ENCODE results near the gene CHMP3.
"Not testable (repeated sequence)": the region's sequence is repeated elsewhere in the genome, so short reads cannot be mapped to it uniquely, and the experiment has no call there.

The CHMP3 gene

DNA sequence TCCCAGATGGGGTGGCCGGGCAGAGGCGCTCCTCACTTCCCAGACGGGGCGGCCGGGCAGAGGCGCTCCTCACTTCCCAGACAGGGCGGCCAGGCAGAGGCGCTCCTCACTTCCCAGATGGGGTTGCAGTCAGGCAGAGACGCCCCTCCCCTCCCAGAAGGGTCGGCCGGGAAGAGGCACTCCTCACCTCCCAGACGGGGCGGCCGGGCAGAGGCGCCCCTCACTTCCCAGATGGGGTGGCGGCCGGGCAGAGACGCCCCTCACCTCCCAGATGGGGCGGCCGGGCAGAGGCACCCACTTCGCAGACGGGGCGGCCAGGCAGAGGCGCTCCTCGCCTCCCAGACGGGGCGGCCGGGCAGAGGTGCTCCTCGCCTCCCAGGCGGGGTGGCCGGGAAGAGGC is 13.8 kb downstream of the CHMP3 start:
- not testable (repeated sequence) for DNase-seq (ENCODE audit: low spot score)

DNA sequence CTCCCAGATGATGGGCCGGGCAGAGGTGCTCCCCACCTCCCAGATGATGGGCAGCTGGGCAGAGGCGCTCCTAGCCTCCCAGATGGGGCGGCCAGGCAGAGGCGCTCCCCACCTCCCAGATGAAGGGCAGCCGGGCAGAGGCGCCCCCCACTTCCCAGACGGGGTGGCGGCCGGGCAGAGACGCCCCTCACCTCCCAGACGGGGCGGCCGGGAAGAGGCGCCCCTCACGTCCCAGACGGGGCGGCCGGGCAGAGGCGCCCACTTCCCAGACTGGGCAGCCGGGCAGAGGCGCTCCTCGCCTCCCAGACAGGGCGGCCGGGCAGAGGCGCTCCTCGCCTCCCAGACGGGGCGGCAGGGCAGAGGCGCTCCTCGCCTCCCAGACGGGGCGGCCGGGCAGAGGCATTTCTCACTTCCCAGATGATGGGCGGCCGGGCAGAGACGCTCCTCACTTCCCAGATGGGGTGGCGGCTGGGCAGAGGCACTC is 14.3 kb downstream of the CHMP3 start:
- not testable (repeated sequence) for DNase-seq (ENCODE audit: low spot score)

DNA sequence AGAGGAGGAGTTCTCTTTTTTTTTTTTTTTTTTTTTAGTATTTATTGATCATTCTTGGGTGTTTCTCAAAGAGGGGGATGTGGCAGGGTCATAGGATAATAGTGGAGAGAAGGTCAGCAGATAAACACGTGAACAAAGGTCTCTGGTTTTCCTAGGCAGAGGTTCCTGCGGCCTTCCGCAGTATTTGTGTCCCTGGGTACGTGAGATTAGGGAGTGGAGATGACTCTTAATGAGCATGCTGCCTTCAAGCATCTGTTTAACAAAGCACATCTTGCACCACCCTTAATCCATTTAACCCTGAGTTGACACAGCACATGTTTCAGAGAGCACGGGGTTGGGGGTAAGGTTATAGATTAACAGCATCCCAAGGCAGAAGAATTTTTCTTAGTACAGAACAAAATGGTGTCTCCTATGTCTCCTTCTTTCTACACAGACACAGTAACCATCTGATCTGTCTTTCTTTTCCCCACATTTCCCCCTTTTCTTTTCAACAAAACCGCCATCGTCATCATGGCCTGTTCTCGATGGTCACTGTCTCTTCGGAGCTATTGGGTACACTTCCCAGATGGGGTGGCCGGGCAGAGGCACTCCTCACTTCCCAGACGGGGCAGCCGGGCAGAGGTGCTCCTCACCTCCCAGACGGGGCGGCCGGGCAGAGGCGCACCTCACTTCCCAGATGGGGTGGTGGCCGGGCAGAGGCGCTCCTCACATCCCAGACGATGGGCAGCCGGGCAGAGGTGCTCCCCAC is 14.9 kb downstream of the CHMP3 start:
- DNase-seq (ENCODE audit: low spot score) = not testable (repeated sequence)

DNA sequence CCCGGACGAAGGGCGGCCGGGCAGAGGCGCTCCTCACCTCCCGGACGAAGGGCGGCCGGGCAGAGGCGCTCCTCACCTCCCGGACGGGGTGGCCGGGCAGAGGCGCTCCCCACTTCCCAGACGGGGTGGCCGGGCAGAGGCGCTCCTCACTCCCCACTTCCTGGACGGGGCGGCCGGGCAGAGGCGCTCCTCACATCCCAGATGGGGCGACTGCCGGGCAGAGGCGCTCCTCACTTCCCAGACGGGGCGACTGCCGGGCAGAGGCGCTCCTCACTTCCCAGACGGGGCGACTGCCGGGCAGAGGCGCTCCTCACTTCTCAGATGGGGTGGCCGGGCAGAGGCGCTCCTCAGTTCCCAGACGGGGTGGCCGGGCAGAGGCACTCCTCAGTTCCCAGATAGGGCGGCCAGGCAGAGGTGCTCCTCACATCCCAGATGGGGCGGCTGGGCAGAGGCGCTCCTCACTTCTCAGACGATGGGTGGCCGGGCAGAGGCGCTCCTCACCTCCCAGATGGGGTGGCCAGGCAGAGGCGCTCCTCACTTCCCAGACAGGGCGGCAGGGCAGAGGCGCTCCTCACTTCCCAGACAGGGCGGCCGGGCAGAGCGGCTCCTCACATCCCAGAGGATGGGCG is 17.8 kb downstream of the CHMP3 start:
- DNase-seq (ENCODE audit: low spot score) = not testable (repeated sequence)

DNA sequence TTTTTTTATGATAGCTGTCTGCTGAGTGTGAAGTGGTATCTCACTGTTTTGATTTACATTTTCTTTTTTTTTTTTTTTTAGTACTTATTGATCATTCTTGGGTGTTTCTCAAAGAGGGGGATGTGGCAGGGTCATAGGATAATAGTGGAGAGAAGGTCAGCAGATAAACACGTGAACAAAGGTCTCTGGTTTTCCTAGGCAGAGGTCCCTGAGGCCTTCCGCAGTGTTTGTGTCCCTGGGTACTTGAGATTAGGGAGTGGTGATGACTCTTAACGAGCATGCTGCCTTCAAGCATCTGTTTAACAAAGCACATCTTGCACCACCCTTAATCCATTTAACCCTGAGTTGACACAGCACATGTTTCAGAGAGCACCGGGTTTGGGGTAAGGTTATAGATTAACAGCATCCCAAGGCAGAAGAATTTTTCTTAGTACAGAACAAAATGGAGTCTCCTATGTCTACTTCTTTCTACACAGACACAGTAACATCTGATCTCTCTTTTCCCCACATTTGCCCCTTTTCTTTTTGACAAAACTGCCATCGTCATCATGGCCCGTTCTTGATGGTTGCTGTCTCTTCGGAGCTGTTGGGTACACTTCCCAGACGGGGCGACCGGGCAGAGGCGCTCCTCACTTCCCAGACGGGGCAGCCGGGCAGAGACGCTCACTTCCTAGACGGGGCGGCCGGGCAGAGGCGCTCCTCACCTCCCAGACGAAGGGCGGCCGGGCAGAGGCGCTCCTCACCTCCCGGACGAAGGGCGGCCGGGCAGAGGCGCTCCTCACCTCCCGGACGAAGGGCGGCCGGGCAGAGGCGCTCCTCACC is 18.8 kb downstream of the CHMP3 start:
- not testable (repeated sequence) for DNase-seq (ENCODE audit: low spot score)

DNA sequence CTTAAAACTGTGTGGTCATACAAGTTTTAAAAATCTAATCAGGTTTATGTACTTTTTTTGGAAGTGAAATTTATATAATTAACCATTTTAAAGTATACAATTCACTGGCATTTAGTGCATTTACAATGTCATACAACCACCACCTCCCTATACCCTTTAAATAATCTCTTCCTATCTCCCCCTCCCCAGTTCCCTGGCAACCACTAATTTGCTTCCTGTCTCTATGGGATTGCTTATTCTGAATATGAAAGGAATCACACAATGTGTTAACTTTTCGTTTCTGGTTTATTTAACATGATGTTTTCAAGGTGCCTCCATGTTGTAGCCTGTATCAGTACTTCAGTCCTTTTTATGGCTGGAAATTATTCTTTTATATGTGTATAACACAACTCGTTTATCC is 19.4 kb downstream of the CHMP3 start:
- DNase-seq (ENCODE audit: low spot score) = no peak

DNA sequence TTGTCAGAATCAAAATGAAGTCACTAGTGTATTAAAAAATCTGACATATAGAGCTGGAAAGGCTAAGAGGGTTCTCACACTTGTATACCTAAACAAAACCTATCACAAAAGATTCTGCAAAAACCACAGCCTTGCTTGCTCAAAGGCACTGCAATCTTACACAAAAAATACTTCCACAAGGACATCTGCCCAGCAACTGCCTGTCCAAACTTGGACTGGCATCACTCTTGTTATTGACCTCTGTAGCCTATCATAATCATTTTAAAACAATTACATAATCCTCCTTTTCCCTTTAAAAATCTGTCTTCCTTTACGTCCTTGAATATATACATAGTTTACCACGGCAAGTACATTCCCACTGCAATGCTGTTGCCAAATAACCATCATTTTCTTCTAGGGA is 19.9 kb downstream of the CHMP3 start:
- no peak for DNase-seq (ENCODE audit: low spot score)

DNA sequence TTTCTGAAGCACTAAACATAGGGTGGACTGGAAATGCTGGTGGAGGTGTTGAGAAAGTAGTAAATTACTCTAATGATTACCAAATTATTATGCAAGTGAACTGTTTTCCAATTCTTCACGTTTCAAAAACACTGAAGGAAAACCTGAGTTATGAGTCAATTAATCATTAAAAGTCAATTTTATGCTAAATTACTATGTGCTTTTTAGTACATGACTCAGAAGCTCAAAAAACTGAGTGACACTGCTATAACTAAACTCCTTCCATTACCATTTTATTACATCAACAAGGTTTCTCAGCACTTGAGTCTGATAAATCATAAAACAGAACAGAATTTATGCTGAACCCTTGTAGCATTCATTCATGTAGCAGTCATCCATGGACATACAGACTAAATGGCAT is 20.4 kb downstream of the CHMP3 start:
- no peak for DNase-seq (ENCODE audit: low spot score)

DNA sequence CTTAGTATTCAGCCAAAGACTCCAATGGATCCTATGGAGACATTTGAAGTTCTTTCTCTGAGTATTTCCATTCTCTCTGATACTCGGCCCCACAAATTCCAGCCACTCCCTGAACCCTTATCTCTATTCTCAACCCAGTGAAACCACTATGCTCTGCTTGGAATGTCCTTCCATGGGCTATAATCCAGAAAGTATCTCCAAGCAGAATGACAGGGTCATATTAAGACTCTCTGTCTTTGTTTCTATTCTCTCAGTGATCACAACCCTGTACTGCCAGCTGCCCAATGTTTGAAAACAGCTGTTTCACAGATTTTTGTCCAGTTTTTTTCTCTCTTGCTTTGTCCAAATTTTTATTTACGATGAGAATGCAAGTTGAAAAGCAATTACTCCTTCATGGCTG is 21.9 kb downstream of the CHMP3 start:
- no peak for DNase-seq (ENCODE audit: low spot score)

DNA sequence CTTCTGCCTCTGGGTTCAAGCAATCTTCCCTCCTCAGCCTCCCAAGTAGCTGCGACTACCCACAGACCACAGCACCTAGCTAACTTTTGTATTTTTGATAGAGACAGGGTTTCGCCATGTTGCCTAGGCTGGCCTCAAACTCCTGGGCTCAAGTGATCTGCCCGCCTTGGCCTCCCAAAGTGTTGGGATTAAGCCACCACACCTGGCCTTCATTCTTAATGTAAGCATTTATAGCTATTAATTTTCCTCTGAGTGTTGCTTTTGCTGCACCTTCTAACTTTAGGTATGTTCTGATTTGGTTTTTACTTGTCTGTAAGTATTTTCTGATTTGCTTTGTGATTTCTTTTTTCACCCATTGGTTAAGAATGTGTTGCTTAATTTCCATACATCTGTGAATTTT is 29.7 kb downstream of the CHMP3 start:
- DNase-seq (ENCODE audit: low spot score) = no peak

DNA sequence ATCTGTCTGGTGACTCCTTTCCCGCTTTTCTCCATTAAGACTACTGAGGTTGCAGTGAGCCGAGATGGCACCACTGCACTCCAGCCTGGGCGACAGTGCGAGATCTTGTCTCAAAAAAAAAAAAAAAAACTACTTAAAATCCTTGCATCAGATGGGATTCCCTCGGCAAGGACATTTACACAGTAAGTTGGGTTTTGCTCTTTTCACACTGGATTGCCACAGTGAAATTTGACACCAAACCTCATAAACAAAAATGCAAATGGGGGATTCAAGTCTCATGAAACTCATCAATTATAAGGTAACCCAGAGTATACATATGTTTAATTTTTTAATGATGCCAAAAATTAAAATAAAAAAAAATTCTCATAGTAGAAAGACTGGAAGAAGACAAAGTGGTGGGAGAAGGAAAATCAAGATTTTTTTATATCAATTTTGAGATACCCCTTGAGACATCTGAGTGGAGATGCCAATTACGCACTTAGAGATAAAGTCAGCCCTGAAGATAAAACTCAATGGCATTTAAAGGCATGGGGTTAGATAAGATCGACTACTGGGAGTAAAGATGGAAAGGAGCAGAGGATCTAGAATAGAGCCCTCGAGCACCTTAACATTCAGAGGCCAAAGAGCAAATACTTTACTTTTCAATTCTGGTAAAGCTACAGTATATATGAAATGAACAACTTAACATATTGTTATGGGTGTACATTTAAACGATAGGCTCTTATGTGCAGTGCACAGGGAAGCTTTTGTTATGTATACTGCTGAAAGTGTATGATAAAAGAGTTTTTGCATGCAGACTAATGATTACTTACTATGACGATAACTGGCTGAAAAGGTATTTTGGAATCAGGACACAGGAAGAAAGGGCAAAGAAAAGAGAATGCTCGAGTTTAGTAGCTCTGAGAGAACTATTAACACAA is 37.6 kb downstream of the CHMP3 start:
- no peak for DNase-seq (ENCODE audit: low spot score)

DNA sequence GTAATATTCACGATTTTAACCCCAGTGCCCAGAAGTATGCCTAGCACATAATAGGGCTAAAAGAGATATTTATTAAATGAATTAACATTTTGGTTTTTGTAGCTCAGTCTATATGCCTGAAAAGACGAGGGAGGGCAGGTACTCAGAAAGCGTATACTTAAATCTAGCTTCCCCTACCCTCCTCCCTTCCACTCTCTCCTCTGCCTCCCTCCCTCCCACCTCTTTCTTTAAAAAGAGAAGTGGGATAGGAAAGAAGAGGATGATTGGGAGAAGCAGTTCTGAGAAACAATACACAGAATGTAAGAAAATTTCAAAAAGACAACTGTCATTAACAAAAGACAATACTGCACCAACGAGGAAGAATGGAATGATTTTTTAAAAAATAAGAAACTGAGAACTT is 39.8 kb downstream of the CHMP3 start:
- no peak for DNase-seq (ENCODE audit: low spot score)

DNA sequence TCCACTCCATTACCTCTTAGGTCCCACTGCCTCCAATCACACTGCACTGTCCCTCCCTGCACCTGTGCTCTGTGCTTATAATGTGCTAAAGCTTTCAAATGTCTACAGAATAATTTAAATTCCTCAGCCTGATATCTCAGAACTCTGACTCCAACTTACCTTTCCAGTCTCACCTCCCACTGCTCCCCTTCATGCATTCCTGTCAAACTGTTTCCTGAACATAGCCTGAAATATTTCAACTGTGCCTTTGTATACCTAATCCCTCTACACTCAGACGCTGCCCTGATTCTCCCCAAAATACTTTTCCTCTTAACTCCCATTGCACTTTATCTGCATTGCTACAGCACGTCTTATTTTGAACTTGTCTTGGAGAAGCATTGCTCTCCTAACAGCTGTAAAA is 40.5 kb downstream of the CHMP3 start:
- no peak for DNase-seq (ENCODE audit: low spot score)

DNA sequence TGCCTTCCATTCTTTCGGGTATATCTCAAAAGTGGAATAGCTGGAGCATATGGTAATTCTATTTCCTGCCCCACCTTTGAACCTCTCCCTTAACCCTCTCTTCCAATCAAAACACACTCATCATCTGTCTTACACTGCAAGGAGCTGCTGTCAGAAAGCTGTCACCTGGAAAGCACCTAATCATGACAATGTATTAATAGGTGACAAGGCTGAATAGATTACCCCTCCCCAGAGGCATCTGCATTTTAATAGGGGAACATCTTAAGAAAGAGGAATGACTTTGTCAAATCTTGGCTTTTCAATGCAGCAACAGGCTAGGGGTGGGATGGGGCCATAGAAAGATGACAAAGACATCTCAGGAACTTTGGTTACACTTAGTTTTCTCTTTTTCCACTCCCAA is 41.3 kb downstream of the CHMP3 start:
- DNase-seq (ENCODE audit: low spot score) = no peak

DNA sequence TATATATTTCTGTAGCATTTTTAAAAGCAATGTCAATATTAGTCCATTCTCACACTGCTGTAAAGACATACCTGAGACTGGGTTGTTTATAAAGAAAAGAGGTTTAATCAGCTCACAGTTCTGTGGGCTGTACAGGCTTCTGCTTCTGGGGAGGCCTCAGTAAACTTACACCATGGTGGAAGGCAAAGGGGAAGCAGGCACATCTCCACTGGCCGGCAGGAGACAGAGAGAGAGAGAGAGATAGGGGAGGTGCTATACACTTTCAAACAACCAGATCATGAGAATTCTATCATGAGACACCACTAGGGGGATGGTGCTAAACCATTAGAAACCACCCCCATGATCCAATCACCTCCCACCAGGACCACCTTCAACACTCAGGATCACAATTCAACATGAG is 43.1 kb downstream of the CHMP3 start:
- no peak for DNase-seq (ENCODE audit: low spot score)

DNA sequence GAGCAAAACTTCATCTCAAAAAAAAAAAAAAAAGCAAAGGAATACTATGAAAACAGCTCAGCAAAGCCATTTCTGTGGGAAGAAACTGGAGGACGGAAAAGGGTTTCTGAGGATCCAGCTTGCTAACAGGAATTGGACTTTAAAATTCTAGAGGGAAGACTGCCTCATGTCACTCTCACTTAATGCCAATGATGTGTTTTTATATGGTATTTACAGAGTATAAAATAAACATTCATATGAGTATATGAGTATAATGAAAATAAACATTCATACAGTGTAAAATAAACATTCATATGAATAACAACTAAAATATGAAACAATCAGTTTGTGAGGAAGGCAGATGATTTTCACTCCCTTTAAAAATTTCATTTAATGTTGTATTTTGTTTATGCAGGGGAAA is 43.9 kb downstream of the CHMP3 start:
- no peak for DNase-seq (ENCODE audit: low spot score)

DNA sequence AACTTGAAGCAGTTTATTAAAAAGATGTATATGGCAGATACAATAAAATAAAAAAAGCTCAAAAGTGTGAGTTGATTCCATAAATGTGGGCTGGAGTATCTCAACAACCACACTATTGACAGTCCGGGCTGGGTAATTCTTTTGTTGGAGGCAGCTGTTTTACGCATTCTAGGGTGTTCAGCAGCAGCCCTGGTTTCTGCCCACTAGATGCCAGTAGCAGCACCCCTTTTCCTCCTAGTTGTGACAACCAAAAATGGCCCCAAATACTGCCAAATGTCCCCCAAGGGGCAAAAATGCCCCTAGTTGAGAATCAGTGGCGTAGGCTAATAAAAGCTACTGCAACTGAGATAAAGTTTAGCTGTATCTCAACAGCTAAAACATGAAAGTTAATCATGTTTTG is 44.8 kb downstream of the CHMP3 start:
- no peak for DNase-seq (ENCODE audit: low spot score)

DNA sequence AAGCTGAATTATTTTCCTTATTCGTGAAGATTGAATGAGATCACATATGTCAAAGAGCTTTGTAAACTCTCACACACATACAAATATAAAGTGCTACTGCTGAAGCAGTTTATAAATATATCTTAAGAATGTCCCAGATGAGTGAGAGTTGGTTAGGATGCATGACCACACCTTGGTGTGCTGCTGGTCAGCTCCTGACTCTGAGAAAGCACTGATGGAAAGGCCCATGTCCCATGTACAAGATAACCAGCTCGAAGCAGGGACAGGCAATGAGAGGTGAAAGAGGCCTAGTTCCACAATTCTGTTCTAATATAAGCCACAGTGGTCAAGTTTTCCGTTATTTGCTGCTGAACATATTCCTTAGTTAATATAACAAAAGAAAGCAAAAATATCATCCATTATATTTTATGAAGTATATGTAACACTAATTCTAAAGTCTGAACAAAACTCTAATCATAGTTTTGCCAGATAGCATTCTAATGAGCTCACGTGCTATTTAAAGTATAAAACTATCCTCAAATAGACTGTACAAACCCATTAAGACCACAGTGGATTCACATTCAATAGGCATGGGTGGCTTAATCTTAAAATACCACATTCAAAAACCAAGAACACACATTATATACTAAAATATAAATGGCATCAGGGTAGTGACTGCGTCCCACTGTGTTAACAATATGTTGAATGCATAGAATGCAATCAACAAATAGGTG is 49.1 kb downstream of the CHMP3 start:
- no peak for DNase-seq (ENCODE audit: low spot score)

DNA sequence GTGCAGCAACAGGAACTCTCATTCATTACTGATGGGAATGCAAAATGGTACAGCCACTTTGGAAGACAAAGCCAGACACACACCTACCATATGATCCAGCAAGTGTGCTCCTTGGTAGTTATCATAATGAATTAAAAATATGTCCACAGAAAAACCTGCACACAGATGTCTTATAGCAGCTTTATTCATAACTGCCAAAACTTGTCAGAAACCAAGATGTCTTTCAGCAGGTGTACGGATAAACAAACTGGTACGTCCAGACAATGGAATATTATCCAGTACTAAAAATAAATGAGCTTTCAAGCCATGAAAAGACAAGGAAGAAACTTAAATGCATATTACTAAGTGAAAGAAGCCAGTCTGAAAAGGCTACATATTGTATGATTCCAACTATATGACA is 50.4 kb downstream of the CHMP3 start:
- DNase-seq (ENCODE audit: low spot score) = no peak

DNA sequence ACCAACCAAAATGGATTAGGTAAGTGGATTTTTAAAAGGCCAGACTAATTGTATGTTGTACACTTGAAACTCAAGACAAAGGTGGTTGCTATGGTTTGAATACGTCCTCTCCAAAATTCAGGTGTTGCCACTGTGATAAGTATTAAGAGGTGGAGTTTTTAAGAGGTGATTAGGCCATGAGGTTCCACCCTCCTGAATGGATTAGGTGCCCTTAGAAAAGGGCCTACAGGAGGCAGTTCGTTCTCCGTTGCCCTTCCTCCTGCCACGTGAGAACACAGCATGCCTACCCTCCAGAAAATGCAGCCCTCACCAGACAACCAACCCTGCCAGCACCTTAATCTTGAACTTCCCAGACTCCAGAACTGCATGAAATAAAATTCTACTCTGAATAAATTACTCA is 51.2 kb downstream of the CHMP3 start:
- DNase-seq (ENCODE audit: low spot score) = no peak

DNA sequence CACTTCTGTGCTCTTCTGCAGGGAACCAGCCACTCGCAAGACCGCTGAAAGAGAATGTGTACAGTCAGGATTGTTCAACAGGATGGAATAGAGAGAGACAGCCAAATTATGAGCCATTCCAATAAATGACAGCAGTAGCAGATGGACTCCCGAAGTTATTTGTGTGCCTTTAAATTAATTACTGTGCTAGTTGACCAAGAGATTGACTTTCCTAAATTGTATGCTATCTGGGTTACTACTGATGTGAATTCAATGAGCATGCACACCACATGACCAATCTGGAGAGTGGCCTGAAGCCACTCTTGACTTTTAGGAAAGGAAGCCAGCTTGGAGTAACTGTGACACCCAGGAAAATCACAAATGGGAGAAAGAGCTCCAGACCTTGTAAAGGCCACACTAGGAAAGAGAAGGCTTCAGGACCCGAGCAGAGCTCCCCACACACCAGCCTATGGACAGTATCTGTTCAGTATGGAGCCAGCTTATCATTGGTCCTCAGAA is 52.8 kb downstream of the CHMP3 start:
- DNase-seq (ENCODE audit: low spot score) = no peak

Measured in HuH-7 (cell line).